22Rv1 (cell line): ENCODE data around the gene TK1.

ENCODE experiments used
- H3K27ac ChIP-seq: fragments of 450-650 bp; 2 replicates; pipeline ENCODE4 v1.5.1; 2017
- ZFX ChIP-seq: fragments of 450-650 bp; IDR thresholded peaks from 2 replicates; pipeline ENCODE4 v1.6.1; 2017; ENCODE audit warnings: antibody characterized with exemption, borderline replicate concordance
- TF ChIP-seq, protein P1 (sequence below): fragments of 450-650 bp; IDR thresholded peaks from 2 replicates; pipeline ENCODE4 v1.5.1; 2017; ENCODE audit warnings: mild to moderate bottlenecking

TK1 gene

DNA sequence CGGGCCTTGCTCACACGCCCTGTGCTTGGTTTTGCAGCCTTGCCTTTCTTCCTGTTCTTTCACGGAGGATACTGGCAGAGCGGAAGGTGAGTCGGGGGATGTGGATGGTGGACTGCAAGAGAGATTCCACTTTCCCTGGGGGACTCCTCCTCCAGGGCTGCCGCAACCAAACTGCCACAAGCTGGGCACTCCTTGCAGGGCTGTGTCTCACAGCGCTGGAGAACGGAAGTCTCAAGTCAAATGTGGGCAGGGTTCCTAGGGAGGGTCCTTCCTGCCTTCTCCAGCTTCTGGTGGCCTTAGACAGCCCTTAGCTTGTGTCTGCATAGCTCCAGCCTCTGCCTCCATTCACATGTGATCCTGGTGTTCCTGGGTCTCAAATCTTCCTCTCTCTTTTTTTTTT, 15.8 kb upstream of the TK1 start:
- no peak overlapping the region for H3K27ac ChIP-seq
- TF ChIP-seq ZFX = no peak
- TF ChIP-seq, protein P1, sequence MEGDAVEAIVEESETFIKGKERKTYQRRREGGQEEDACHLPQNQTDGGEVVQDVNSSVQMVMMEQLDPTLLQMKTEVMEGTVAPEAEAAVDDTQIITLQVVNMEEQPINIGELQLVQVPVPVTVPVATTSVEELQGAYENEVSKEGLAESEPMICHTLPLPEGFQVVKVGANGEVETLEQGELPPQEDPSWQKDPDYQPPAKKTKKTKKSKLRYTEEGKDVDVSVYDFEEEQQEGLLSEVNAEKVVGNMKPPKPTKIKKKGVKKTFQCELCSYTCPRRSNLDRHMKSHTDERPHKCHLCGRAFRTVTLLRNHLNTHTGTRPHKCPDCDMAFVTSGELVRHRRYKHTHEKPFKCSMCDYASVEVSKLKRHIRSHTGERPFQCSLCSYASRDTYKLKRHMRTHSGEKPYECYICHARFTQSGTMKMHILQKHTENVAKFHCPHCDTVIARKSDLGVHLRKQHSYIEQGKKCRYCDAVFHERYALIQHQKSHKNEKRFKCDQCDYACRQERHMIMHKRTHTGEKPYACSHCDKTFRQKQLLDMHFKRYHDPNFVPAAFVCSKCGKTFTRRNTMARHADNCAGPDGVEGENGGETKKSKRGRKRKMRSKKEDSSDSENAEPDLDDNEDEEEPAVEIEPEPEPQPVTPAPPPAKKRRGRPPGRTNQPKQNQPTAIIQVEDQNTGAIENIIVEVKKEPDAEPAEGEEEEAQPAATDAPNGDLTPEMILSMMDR = no peak

- H3K27ac ChIP-seq = no peak overlapping the region
- TF ChIP-seq, protein P1 = no peak
- TF ChIP-seq ZFX = no peak
Observed at GRCh38 chr17:78200451-78200850, 13.6 kb upstream of the TK1 start.

- no peak overlapping the region for H3K27ac ChIP-seq
- TF ChIP-seq ZFX = no peak
- TF ChIP-seq, protein P1 = no peak
Observed at GRCh38 chr17:78197147-78197832, 10.4 kb upstream of the TK1 start.

- no peak overlapping the region for H3K27ac ChIP-seq
- TF ChIP-seq, protein P1 = no peak
- no peak for TF ChIP-seq ZFX
Observed at GRCh38 chr17:78196716-78197115, 9.9 kb upstream of the TK1 start.

DNA sequence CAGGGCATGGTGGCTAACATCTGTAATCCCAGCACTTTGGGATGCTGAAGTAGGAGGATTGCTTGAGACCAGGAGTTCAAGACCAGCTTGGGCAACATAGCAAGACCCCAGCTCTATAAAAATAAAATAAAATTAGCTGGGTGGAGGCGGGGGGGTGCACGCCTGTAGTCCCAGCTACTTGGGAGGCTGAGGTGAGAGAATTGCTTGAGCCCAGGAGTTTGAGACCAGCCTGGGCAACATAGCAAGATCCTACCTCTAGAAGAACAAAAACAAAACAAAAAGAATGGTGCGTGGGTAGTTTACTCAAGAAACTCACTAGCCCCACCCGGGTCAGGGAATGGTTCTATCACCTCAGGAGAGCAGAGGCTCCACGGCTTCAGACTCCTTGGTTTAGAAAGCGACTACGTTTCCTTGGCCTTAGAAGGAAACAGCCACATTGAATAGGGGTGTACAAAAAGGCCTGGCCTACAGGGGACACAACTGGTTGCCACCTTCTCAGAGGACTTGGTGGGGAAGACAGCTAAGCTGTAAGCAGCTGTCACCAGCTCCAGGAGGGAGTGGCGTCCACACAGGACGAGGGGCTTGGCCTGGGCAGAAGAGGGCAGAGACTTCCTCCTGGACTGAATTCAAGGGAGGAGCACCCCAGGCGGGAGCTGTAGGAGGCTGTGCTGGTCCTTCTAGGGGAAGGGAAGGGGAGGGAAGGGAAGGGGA, 716 bp downstream of the TK1 start:
- TF ChIP-seq, protein P1 = no peak
- TF ChIP-seq ZFX = no peak
- H3K27ac ChIP-seq = peak overlapping the region; percentile 69

DNA sequence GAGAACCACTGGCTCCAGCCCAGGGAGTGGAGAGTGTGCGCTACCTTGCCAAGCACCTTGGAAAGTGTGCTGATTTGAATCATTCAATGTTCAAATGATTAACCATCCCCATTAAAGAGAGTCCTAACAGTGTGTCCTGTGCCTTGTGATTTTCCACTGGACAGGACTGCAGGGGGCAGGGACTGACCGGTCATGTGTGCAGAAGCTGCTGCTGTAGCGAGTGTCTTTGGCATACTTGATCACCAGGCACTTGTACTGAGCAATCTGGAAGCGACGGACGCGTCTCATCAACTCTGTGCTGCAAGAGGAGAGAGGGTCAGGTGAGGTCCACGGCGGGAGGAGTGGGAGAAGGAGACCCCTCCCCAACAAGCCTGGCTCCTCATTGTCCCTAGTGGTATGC, 2.0 kb downstream of the TK1 start:
- TF ChIP-seq ZFX = no peak
- TF ChIP-seq, protein P1 = no peak
- no peak overlapping the region for H3K27ac ChIP-seq

DNA sequence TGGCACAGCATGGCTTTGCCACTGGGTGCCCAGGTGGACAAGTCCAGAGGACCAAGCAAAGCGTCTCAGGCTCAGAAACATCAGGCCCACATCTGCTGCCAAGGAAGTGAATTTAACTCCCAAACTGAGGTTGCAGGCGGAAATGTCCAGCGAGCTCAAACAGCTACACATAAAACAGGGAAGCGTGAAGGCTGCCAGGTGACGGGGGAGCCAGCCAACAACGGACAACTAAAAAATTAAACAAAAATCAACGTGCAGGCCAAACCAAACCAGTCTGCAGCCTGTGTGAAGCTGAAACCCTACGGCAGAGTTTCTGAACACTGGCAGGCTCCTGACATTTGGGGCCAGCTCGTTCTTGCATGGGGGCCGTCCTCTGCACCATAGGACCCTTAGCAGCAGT, 2.5 kb downstream of the TK1 start:
- H3K27ac ChIP-seq = no peak overlapping the region
- TF ChIP-seq, protein P1 = no peak
- no peak for TF ChIP-seq ZFX
